Mammary epithelial cell (primary cell): ENCODE measurements around the gene BAZ2B.

ENCODE experiments used
- CTCF ChIP-seq, 2 donors: IDR thresholded peaks in 1 of 2; conservative IDR thresholded peaks in 1 of 2; 2 replicates each; pipeline ENCODE4 v1.5.1; 2011 to 2012; ENCODE audit warnings: inconsistent platforms in 2 of 2, low read length in 2 of 2, mild to moderate bottlenecking in 2 of 2, control low read depth in 1 of 2, low read depth in 1 of 2; ENCODE audit not compliant: insufficient read depth in 1 of 2; ENCODE audit errors: extremely low read depth in 1 of 2
- EZH2 ChIP-seq: IDR thresholded peaks from 2 replicates; pipeline ENCODE4 v1.6.1; 2012; ENCODE audit warnings: low read length, inconsistent platforms, borderline replicate concordance

GRCh38 chr2:159589286-159589685 is 27.1 kb downstream of the BAZ2B start:
- no peak for TF ChIP-seq EZH2
- TF ChIP-seq CTCF (conservative IDR thresholded peaks at IDR 0.05 in 1 of 2, IDR thresholded peaks at IDR 0.05 in 1 of 2; ENCODE audit: extremely low read depth in 1 of 2, insufficient read depth in 1 of 2, low read depth in 1 of 2, low read length in 2 of 2) = no peak
